ENCODE measurements around the gene KSR1. TPM values are rescaled to one million over a fixed set of nuclear protein-coding genes. Genes with fewer than 3 reads are reported as not detected.

The KSR1 gene
- total and polyA plus RNA-seq, 2 experiments from 2014 or later: 7.8 to 53.2 TPM

- Histone ChIP-seq H3K9me2 (ENCODE audit: insufficient read depth) (no peaks in the 10 kb centered on the region), H3K36me3 (ENCODE audit: insufficient read depth) (no peaks in the 10 kb centered on the region), H2AFZ (no peak overlapping the region), H4K20me1 (replicated peaks; ENCODE audit: insufficient read depth) (no peaks in the 10 kb centered on the region), H3K27me3 (ENCODE audit: insufficient read depth) (no peaks in the 10 kb centered on the region), H3K4me2 (no peak overlapping the region), H3K4me3 (no peak overlapping the region), H3F3A (replicated peaks; ENCODE audit: low read depth) (peaks cover 6% of the 10 kb centered on the region; the same call in 1 of the 2 replicates), H3K27ac (ENCODE audit: low read depth) (no peak overlapping the region), H3K4me1 (ENCODE audit: insufficient read depth) (peaks cover 5% of the 10 kb centered on the region; the same call in 1 of the 2 replicates), H3K79me2 (replicated peaks; ENCODE audit: insufficient read depth) (no peaks in the 10 kb centered on the region)
- TF ChIP-seq ZNF331 (CRISPR knock-in tag; IDR thresholded peaks at IDR 0.05; ENCODE audit: low read depth) (no peak), NANOG (IDR thresholded peaks at IDR 0.05; ENCODE audit: borderline replicate concordance) (no peak), ETS1 (IDR thresholded peaks at IDR 0.05) (no peak), STAT1 (IDR thresholded peaks at IDR 0.05; ENCODE audit: unreplicated experiment) (no peak)
- peaks cover 5% of the 10 kb centered on the region for H3K4me1 Mint-ChIP-seq
- H3K4me3 Mint-ChIP-seq: no peak overlapping the region
- no peak overlapping the region for H3K27ac Mint-ChIP-seq
- no peaks in the 10 kb centered on the region for H3K9me3 Mint-ChIP-seq
- no peak for ATAC-seq
- DNase-seq (ENCODE audit: low spot score): no peak
- H3K36me3 Mint-ChIP-seq (ENCODE audit: low read depth): no peaks in the 10 kb centered on the region
- peaks cover 3% of the 10 kb centered on the region for H3K27me3 Mint-ChIP-seq (ENCODE audit: insufficient read depth, low read depth, poor library complexity)
Measured at GRCh38 chr17:27450416-27450815, 5.8 kb upstream of the KSR1 start.

- Mint-ChIP-seq H3K4me1 (peaks cover 9% of the 10 kb centered on the region), H3K27ac (no peak overlapping the region), H3K9me3 (no peaks in the 10 kb centered on the region), H3K36me3 (ENCODE audit: low read depth) (no peaks in the 10 kb centered on the region), H3K27me3 (ENCODE audit: insufficient read depth, low read depth, poor library complexity) (peaks cover 3% of the 10 kb centered on the region), H3K4me3 (no peak overlapping the region)
- H3K36me3 ChIP-seq (ENCODE audit: insufficient read depth): no peaks in the 10 kb centered on the region
- no peaks in the 10 kb centered on the region for H3K9me2 ChIP-seq (ENCODE audit: insufficient read depth)
- no peaks in the 10 kb centered on the region for H4K20me1 ChIP-seq (replicated peaks; ENCODE audit: insufficient read depth)
- H3F3A ChIP-seq (replicated peaks; ENCODE audit: low read depth): peaks cover 8% of the 10 kb centered on the region; the same call in 1 of the 2 replicates
- peaks cover under 1% of the 10 kb centered on the region; the same call in 1 of the 2 replicates for H3K79me2 ChIP-seq (replicated peaks; ENCODE audit: insufficient read depth)
- DNase-seq (ENCODE audit: low spot score): no peak
- no peak overlapping the region for H3K4me2 ChIP-seq
- no peak for ATAC-seq
- H2AFZ ChIP-seq: no peak overlapping the region
- peaks cover under 1% of the 10 kb centered on the region; the same call in 1 of the 2 replicates for H3K27me3 ChIP-seq (ENCODE audit: insufficient read depth)
- H3K4me3 ChIP-seq: no peak overlapping the region
- H3K4me1 ChIP-seq (ENCODE audit: insufficient read depth): peaks cover 7% of the 10 kb centered on the region; the same call in 1 of the 2 replicates
- H3K27ac ChIP-seq (ENCODE audit: low read depth): no peak overlapping the region
- TF ChIP-seq ETS1 (IDR thresholded peaks at IDR 0.05) (no peak), JUNB (IDR thresholded peaks at IDR 0.05; ENCODE audit: unreplicated experiment) (no peak), CTCF (conservative IDR thresholded peaks at IDR 0.05; ENCODE audit: low read depth in 2 of 2) (no peak), NANOG (IDR thresholded peaks at IDR 0.05; ENCODE audit: borderline replicate concordance) (no peak), EZH2 (IDR thresholded peaks at IDR 0.05; ENCODE audit: low read depth, unreplicated experiment) (no peak), STAT1 (IDR thresholded peaks at IDR 0.05; ENCODE audit: unreplicated experiment) (no peak), ZNF114 (CRISPR knock-in tag; IDR thresholded peaks at IDR 0.05) (no peak), CREB1 (CRISPR knock-in tag; IDR thresholded peaks at IDR 0.05; ENCODE audit: low read depth) (no peak), ZNF331 (CRISPR knock-in tag; IDR thresholded peaks at IDR 0.05; ENCODE audit: low read depth) (no peak), POLR2AphosphoS5 (IDR thresholded peaks at IDR 0.05; ENCODE audit: low read depth) (no peak), EZH2phosphoT487 (IDR thresholded peaks at IDR 0.05; ENCODE audit: unreplicated experiment) (no peak), ZNF462 (CRISPR knock-in tag; IDR thresholded peaks at IDR 0.05) (no peak)
Measured at GRCh38 chr17:27451906-27452305, 4.3 kb upstream of the KSR1 start.
